Urinary bladder (tissue), 4 donors: Measurements from ENCODE around the gene CPS1. TPM values are rescaled to one million over a fixed set of nuclear protein-coding genes. Genes with fewer than 3 reads are reported as not detected.

Experiments
- DNase-seq: peaks from one replicate; pipeline ENCODE4 v3.0.0-alpha.2; 2015; ENCODE audit errors: extremely low spot score
- H3K27ac ChIP-seq: one replicate; pipeline ENCODE4 v1.5.1; 2013; ENCODE audit warnings: low read depth, mild to moderate bottlenecking, moderate library complexity
- H3K36me3 ChIP-seq: one replicate; pipeline ENCODE4 v1.6.1; 2013; ENCODE audit warnings: mild to moderate bottlenecking, moderate library complexity; ENCODE audit not compliant: insufficient read depth
- H3K4me1 ChIP-seq: one replicate; pipeline ENCODE4 v1.6.1; 2013; ENCODE audit warnings: mild to moderate bottlenecking, moderate library complexity; ENCODE audit not compliant: insufficient read depth
- H3K4me3 ChIP-seq: one replicate; pipeline ENCODE4 v1.5.1; 2013; ENCODE audit warnings: low read depth, low read length
- WGBS: extraction: QIAGEN DNeasy Blood & Tissue Kit; methylation state at CpG from one replicate; pipeline ENCODE4 v1.1.7; 2013; 5-methylcytosine and 5-hydroxymethylcytosine counted together
- polyA plus RNA-seq: library from polyadenylated mRNA; stranded (reverse); fragments of 200-250 nt; gene quantifications from one replicate; pipeline ENCODE4 v1.2.3, GENCODE V29; 2013
- total RNA-seq: library from RNA; depleted of rRNA; stranded (reverse); fragments of >200 nt; gene quantifications from one replicate; pipeline ENCODE4 v1.2.3, GENCODE V29; 2014
- donor health status: healthy with polysubstance abuse.
- donor health status: healthy.

Gene CPS1
- total and polyA plus RNA-seq, 2 donors, result 0.98 to 1.3 TPM

DNA sequence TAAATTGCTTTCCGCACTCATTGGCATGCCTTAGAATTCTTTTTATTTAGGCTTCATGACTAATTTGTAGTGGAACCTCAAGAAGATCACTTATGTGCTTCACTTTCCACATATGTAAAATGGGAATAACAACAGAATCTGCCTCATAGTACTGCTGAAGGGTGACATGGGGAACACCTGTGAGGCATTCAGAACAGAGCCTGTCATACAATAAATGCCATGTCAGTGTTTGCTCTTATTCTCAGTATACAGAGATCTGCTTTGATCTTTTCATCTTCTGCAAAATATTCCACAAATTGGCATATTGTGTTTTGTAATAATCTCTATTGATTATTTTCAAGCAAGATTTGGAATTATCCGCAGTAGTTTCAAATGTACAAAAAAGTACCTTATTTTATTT lies 17.4 kb upstream of the CPS1 start:
- Histone ChIP-seq H3K36me3 (no peaks in the 10 kb centered on the region), H3K4me3 (no peak overlapping the region), H3K27ac (no peak overlapping the region), H3K4me1 (no peaks in the 10 kb centered on the region)
- no peak for DNase-seq
- 96% methylated on average over 2 of the region's 2 CpGs for WGBS

DNA sequence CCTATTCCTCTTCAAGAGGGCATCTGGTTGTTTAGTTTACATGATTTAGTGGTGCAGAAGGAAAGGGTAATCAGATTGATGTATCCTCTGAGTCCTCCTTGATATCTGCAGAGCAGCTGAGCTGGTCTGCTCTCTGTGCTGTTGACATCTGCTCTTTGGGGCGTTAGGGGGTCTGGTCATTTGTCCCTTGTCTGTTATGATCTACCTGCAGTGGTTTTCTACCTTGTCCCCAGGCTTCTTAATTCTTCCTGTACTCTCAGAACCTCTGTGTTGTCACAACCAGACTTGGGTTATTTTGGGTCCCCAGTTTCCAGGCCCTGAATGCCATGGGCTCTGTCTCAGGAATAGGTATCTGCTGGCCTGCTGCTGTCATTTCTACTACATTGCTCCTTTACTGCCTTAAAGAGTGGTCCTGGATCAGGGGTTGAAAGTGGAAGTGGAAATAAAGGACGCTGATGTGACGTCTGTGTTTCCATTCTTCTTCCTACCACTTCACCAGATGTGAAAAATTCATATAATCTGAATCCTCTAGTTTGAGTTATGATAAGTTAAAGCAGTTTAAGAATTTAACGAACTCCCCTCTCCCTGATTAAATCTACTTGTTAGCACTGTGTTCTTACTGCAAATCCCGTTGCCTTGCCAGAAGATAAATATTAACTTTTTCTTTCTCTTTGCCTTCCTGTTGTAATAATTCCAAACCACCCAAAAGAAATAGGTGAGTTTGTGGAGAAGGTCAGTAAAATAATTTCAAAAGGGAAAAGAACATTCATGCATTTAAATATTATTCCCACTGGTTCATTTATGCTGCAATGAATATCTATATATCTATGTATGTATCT lies 16.6 kb upstream of the CPS1 start:
- no peaks in the 10 kb centered on the region for H3K36me3 ChIP-seq
- no peak overlapping the region for H3K4me3 ChIP-seq
- DNase-seq, result no peak
- no peaks in the 10 kb centered on the region for H3K4me1 ChIP-seq
- WGBS, result 41% methylated on average over 5 of the region's 5 CpGs
- H3K27ac ChIP-seq, result no peak overlapping the region

DNA sequence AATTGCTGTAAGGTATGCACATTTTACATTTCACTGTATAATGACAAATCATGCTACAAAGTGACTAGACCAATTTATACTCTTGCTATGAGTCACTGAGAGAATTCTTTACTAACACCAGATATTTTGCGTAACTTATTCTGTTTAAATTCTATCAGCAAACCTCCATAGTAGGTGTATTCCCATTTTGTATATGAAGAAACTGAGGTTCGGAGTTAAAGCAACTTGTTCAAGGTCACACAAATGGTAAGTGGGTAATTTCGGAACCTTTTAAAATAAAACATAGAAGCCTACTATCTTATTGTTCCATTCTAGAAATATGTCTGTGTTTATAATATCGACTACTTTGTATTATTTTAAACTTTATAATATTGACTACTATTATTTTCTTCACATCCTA lies 15.9 kb upstream of the CPS1 start:
- H3K27ac ChIP-seq, result no peak overlapping the region
- no peak for DNase-seq
- no peaks in the 10 kb centered on the region for H3K36me3 ChIP-seq
- H3K4me3 ChIP-seq, result no peak overlapping the region
- no peaks in the 10 kb centered on the region for H3K4me1 ChIP-seq
- 92% methylated on average over 4 of the region's 4 CpGs for WGBS

DNA sequence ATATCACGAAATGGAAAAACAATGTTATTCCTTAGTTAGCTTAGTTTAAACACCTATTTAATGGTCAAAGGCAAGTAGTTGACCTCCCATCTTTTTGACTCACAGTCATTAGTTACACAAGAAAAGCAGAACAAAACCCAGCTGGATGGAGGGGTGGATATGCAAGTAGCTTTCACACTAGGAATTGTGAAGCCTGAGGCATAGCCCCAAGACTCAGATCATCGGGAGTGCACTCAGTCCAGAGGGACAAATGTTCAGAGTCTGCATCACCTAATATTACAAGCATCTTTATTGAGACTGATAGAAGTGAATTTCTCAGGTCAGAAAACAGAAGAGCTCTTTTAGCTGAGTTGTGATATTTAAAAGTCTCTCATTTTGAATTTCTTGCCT lies 15.5 kb upstream of the CPS1 start:
- Histone ChIP-seq H3K4me1 (no peaks in the 10 kb centered on the region), H3K36me3 (no peaks in the 10 kb centered on the region), H3K27ac (no peak overlapping the region), H3K4me3 (no peak overlapping the region)
- 61% methylated on average over 2 of the region's 2 CpGs for WGBS
- no peak for DNase-seq

DNA sequence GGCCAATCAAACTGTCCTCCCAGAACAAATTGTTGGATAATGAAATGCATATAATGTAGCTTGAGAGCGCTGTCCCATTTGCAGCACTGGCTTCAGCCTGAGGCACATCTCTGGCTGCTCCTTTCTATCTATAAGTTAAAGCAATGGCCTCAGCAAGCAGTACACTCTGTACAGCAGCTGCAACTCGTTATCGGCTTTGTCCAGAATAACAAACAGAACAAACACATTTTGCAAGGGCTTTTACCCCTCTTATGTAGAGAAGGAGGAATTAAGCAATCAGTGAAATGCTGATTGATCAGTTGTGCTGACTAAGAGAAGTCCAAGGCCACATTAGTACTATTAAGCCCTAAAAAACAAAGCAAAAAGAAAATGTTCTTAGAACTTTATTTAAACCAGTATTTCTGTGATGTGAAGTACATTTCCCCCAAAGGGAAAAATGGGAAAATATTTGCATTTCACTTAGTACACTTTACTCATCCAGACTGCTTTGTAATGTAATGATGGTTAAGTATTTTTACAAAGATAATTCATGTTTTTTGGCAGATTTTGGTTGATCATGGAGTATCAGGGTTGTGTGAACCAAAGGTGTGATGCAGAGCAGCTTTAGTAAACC lies 15.0 kb upstream of the CPS1 start:
- DNase-seq, result no peak
- no peaks in the 10 kb centered on the region for H3K4me1 ChIP-seq
- H3K4me3 ChIP-seq, result no peak overlapping the region
- no peak overlapping the region for H3K27ac ChIP-seq
- no peaks in the 10 kb centered on the region for H3K36me3 ChIP-seq
- 29% methylated on average over 3 of the region's 3 CpGs for WGBS

DNA sequence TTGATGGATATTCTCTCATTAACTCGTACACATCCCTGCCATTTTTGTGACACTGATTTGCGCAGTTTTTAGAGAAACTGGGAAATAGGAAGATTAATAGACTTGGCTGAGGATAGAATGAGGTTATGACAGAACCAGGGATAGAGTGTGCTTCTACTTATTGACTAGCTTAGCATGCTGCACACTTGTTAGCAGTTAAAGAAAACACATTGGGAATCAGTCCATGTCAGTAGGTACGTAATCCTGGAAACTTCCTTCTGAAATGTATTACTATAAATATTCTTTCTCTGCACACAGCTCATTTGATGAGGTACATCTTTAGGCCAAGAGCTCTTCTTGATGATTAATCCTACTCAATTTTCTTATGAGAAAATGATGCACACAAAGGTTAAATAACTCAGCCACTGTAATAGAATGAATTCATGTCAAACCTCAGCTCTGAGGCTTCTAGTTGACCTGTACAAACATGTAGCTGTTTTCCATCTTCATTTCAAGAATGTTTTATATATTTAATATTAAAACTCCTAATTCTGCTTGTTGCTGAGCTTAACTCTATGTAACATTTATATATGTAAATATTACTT lies 12.3 kb upstream of the CPS1 start:
- no peak overlapping the region for H3K4me3 ChIP-seq
- no peak for DNase-seq
- H3K36me3 ChIP-seq, result no peaks in the 10 kb centered on the region
- WGBS, result 90% methylated on average over 3 of the region's 3 CpGs
- no peak overlapping the region for H3K27ac ChIP-seq
- H3K4me1 ChIP-seq, result no peaks in the 10 kb centered on the region

DNA sequence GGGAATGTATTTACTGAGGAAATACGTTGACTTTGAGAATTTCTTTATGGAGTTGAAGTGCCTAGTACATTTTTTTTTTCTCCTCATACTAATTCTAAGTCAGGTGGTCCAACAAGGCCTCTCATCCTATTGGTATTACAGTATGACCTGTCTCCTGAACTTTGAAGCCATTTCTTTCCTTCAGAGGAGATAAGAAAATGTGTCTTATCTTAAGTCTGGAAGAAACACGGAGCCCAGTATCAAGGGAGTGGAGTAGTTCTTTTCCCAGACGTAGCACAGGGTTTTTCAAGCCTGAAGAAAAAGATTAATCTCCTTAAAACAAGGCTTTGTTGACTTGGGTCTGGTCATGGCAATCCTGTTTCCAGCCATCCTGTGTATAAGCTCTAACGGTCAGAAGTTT lies 11.6 kb upstream of the CPS1 start:
- DNase-seq, result no peak
- no peaks in the 10 kb centered on the region for H3K36me3 ChIP-seq
- H3K4me1 ChIP-seq, result no peaks in the 10 kb centered on the region
- 38% methylated on average over 4 of the region's 4 CpGs for WGBS
- no peak overlapping the region for H3K27ac ChIP-seq
- no peak overlapping the region for H3K4me3 ChIP-seq

DNA sequence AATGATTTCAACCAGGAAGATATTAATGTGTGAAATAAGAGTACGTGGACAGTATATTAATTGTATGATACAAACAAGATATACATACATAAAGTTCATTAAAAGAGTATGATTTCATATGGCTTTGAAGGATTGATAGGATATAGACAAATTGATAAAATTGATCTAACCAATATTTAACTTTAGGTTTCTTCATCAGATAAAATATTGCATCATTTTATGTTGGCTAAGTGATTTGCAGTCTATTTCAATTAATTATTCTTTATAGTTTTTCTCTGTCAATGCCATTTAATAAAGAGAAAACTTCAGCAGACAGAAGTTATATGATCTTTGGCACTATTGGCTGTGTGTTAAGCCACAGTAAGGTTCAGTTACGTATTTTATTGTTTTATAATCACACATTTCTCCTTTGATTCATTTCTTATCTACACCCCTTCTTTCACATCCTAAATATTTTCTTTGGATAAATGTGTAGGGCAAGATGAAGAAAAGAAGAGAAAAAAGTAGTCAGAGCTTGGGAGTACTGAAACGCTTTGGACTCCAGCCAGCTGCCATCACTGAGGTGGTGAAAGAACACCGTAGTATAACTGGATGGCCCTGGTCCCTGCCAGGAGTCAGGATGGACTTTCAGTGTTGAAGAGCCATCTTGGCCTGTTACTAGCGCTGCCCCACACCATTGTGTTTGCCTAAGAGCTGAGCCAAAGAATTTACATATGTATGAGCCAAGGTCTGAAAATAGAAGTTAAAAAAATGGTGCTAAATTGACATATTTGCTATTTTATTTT lies 9.8 kb upstream of the CPS1 start:
- Histone ChIP-seq H3K4me1 (no peaks in the 10 kb centered on the region), H3K4me3 (no peak overlapping the region), H3K27ac (no peak overlapping the region), H3K36me3 (no peaks in the 10 kb centered on the region)
- 62% methylated on average over 5 of the region's 5 CpGs for WGBS
- DNase-seq, result no peak

DNA sequence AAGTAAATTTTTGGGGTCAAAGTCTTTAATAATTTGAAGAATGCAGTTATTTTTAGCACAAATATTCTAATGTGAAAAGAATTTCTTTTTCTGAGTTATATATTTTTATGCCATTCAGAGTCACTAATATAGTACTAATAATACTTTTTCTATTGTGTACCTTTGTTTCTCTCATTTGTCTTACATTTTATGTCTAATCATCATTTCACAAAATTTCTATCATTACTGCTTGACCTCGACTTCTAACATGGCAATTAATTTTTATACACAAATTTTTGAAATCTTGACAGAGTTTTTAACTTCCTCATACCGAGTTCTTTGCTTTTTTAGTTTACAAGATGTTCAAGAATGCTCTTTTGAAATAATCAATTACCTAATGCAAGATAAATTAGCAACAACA lies 8.4 kb upstream of the CPS1 start:
- H3K4me1 ChIP-seq, result no peaks in the 10 kb centered on the region
- no peak for DNase-seq
- H3K36me3 ChIP-seq, result no peaks in the 10 kb centered on the region
- no peak overlapping the region for H3K27ac ChIP-seq
- 52% methylated on average over 2 of the region's 2 CpGs for WGBS
- no peak overlapping the region for H3K4me3 ChIP-seq

DNA sequence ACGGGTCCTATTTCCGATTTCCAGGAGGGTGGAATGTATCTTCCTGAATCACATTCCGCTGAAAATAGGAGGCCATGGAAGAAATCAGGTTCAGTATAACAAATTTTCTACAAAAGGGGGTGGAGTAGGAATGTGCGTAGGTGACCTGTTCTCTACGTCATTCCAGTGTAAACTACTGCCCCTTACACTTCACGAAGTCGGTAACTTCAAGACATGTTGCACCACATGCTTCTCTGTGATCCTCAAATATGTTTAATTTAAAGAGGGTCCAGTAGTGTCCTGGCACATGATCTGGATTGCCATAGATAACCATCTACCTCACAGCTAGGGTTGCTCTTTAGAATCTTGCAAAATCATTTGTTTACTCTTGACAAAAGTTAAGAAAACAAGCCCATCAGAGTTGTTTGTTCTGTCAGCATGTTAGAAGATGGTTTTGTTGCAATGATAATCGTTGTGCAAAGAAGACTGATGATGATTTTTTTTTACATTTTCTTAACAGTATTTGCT lies 7.5 kb upstream of the CPS1 start:
- DNase-seq, result no peak
- no peak overlapping the region for H3K27ac ChIP-seq
- H3K36me3 ChIP-seq, result no peaks in the 10 kb centered on the region
- H3K4me3 ChIP-seq, result no peak overlapping the region
- WGBS, result 77% methylated on average over 8 of the region's 8 CpGs
- H3K4me1 ChIP-seq, result no peaks in the 10 kb centered on the region

DNA sequence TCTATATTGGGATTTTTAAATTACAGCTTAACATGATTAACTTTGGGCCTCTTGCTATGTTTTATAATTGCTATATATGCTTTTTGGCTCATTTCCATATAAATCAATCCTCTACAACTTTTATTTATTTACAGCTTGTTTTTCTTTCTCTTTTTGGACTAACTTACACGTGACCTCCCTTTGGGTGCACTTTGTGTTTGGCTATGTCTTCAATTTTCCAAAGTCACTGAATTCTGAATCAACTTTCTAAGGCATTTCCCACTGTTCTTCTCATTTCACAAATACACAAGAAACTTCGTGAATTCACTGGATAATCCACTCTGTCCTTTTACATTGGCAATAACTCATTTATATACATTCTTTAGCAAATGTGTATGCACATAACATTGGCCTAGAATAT lies 5.4 kb upstream of the CPS1 start:
- Histone ChIP-seq H3K36me3 (no peaks in the 10 kb centered on the region), H3K4me3 (no peak overlapping the region), H3K4me1 (no peaks in the 10 kb centered on the region), H3K27ac (no peak overlapping the region)
- WGBS, result 62% methylated on average over 2 of the region's 2 CpGs
- DNase-seq, result no peak

DNA sequence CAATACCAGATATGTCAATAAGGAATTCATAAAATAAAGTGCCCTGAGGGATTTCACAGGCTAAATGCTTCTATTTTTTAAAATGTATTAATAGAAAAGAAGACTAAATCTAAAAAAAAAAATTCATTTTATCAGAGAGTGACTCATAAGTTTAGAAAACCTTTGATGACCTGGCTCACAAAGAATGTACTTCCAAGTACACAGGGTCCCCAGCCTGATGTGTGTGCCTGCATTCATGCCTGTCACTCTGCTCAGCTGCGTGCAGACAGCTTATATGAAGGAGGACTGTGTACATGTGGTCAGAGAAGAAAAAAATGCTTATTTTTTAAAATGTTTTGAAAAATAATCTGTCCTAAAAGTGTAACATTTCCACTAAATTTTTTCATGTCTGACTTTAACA lies 3.0 kb upstream of the CPS1 start:
- WGBS, result 62% methylated on average over 1 of the region's 1 CpG
- no peak overlapping the region for H3K4me3 ChIP-seq

DNA sequence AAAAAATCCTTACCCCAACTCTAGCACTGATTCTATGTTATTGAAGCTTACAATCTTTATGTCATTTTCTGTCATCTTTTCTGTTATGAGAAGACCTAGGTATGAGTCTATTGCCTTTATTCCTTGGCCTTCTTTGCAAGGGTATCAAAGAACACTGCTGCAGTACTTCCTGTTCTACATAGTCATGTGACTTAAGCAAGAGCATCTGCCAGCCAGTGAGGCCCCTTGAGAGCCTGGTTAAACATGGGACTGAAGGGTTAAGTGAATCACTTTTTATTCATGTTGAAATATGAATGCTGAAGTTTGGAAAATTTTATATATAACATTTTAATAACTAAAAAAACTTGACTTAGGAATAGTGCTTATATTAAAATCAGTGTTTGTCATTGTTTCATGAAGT lies 844 bp upstream of the CPS1 start:
- Histone ChIP-seq H3K4me1 (no peaks in the 10 kb centered on the region), H3K4me3 (no peak overlapping the region)
- no peak for DNase-seq

More for the DNA sequence above, 3.0 kb upstream of the CPS1 start:
- H3K36me3 ChIP-seq, result no peaks in the 10 kb centered on the region
- DNase-seq, result no peak
- no peaks in the 10 kb centered on the region for H3K4me1 ChIP-seq
- no peak overlapping the region for H3K27ac ChIP-seq

More for the DNA sequence above, 844 bp upstream of the CPS1 start:
- Histone ChIP-seq H3K27ac (no peak overlapping the region), H3K36me3 (no peaks in the 10 kb centered on the region)
